Fibroblast of lung (primary cell): ENCODE results near the gene ENTPD7.

Experiments used
- EZH2 ChIP-seq: IDR thresholded peaks from 2 replicates; pipeline ENCODE4 v1.5.1; 2012; ENCODE audit warnings: low read length, control low read depth, mild to moderate bottlenecking; ENCODE audit errors: missing control alignments
- TF ChIP-seq, protein P1 (sequence below), 2 donors: IDR thresholded peaks in 1 of 2; conservative IDR thresholded peaks in 1 of 2; 1 replicate in 1 of 2; 2 replicates in 1 of 2; pipeline ENCODE4 v1.5.1; 2011 to 2012; ENCODE audit warnings: low read length in 2 of 2, control low read depth in 1 of 2, inconsistent platforms in 1 of 2, low read depth in 1 of 2, mild to moderate bottlenecking in 1 of 2

DNA sequence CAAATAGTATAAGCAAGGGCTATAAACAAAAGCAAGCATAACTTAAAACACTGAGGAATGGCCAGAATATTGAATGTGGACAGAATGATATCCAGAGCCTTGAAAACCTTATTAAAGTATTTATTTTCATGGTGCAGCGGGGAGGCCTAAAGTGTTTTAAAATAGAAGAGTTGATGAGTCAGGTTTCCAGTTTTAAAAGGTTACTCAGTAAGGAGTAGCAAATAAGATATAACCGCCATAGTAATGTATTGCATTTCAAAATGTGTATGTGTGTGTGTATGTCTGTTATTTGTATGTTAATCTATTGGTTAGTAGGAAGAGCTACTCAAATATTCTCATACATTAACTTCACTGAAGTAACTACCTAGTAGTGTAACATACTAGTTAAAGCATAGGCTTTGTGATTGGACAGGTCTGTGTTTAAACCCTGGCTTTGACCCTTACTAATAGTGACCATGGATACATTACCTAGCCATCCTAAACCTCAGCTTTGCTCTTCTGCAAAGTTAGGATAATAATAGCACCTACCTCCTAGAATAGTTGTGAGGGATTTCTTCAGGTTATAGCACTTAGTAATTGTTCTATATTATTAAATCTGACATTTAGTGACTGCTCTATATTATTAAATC is 89.6 kb downstream of the ENTPD7 start:
- TF ChIP-seq, protein P1, sequence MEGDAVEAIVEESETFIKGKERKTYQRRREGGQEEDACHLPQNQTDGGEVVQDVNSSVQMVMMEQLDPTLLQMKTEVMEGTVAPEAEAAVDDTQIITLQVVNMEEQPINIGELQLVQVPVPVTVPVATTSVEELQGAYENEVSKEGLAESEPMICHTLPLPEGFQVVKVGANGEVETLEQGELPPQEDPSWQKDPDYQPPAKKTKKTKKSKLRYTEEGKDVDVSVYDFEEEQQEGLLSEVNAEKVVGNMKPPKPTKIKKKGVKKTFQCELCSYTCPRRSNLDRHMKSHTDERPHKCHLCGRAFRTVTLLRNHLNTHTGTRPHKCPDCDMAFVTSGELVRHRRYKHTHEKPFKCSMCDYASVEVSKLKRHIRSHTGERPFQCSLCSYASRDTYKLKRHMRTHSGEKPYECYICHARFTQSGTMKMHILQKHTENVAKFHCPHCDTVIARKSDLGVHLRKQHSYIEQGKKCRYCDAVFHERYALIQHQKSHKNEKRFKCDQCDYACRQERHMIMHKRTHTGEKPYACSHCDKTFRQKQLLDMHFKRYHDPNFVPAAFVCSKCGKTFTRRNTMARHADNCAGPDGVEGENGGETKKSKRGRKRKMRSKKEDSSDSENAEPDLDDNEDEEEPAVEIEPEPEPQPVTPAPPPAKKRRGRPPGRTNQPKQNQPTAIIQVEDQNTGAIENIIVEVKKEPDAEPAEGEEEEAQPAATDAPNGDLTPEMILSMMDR (conservative IDR thresholded peaks at IDR 0.05 in 1 of 2, IDR thresholded peaks at IDR 0.05 in 1 of 2; ENCODE audit: low read depth in 1 of 2, low read length in 2 of 2) = no peak
- TF ChIP-seq EZH2 = no peak
